NCI-H2081 treated with DMSO at 0.1 percent for 48 hours (cell line): ENCODE data around the gene KLHL26.
"Not testable (repeated sequence)": the region's sequence is repeated elsewhere in the genome, so short reads cannot be mapped to it uniquely, and the experiment has no call there.

Experiments used
- DNase-seq: peaks from one replicate; lab custom pipeline; 2025; lab: John Stamatoyannopoulos, UW

KLHL26 gene

DNA sequence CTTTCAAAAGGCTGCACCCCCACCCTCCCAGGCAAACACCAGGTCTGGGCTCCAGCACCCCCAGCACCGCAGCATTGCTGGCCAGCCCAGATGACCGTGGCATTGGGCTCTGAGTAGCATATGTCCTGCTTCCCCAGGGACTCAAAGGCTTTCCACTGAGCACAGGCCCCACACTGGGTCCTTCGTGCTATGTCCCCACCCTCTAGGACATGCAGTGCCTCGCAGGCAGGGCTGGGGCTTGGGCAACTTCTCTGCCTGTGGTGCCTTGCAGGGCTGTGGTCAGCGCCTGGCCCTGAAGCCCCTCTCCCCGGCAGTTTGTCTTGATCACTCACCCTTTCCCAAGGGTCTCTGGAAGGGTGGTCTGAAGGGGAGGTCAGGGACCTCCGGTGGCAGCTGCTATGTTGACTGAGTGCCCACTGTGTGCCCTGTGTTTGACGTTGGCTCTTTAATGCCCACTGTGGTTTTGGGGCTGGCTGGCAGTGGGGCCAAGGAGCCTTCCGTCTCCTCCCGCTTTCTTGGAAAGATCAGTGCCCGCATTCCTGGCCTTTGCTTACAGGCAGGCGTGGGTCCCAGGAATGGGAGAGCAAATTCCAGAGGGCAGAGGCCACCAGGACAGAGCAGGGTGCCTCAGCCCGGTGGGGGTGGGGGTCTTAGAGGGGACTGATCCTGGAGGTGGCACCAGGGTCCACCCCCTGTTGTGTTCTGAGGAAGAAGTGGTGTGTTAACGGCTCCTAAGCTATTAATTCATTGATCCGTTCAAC, 26.3 kb downstream of the KLHL26 start:
- no peak for DNase-seq

DNA sequence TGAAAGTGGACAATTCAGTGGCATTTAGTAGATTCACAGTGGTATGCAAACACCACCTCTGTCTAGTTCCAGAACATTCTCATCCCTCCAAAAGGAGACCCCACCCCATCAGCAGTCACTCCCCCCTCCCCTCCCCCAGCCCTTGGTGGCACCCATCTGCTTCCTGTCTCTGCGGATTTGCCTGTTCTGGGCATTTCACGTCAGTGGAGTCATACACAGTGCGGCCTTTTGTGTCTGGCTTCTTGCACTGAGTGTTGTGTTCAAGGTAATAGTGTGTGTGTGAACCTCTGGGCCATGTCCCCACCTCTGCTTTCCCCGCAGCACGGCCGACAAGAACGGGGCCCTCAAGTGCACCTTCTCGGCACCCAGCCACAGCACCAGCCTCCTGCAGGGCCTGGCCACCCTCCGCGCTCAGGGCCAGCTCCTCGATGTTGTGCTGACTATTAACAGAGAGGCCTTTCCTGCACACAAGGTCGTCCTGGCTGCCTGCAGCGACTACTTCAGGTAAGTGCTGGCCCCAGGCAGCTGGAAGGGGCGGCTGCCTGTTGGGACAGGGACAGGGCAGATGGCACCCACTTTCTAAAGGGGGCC, 27.2 kb downstream of the KLHL26 start:
- DNase-seq = no peak

DNA sequence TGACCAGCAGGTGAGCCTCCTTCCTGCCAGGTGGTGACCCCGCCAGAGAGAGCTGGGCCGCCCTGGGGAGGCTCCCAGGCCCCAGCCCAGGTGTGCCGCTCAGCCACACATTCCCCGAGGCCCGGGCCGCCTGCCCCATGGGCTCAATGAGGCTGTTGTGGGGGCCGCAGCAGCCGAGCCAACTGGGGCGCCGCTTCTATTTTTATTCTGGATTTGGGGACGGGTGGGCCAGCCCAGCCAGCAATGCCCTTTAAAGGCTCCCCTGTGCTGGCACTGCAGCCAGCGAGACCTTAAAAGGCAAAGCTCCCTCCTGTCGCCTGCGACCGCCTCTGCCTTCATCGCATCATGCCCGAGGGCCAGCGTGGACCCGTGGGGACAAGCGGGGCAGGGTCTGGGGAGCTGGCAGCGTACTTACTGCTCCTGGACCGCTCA, 29.0 kb downstream of the KLHL26 start:
- no peak for DNase-seq

DNA sequence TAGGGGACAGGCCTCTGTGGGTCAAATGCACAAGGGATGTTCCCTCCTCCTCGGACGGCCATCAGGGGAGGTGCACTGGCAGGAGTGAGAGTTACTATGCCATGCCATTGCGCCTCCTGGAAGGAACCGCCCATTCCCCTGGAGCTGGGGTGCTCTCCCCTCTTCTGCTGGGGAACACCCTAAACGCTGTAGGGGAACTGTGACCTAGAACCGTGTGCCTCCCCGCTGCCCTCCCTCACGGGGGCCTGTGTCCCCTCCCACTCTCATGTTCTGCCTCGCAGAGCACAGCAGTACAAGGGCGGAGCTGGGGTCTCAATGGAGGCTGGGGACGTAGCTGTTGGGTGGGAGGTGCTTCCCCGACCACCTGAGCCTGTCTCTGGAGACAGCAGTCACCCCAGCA, 29.5 kb downstream of the KLHL26 start:
- DNase-seq = no peak

DNA sequence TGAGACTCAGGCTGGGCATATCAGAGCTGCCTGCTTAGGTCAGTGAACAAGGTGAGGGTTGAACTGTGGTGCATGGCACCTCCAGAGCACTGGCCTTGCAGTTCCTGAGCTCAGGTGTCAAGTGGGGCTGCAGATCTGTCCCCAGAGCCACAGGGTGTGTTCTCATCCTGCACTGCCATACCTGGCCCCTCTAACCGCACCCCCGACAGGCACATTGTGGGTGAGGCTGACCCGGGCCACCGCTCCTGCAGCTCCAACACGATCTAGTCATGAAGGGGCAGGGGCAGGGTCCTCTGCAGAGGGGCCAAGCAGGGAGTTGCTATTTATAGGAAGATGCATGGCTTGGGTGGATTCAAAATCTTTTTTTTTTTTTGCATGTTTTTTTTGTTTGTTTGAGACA, 30.0 kb downstream of the KLHL26 start:
- no peak for DNase-seq

DNA sequence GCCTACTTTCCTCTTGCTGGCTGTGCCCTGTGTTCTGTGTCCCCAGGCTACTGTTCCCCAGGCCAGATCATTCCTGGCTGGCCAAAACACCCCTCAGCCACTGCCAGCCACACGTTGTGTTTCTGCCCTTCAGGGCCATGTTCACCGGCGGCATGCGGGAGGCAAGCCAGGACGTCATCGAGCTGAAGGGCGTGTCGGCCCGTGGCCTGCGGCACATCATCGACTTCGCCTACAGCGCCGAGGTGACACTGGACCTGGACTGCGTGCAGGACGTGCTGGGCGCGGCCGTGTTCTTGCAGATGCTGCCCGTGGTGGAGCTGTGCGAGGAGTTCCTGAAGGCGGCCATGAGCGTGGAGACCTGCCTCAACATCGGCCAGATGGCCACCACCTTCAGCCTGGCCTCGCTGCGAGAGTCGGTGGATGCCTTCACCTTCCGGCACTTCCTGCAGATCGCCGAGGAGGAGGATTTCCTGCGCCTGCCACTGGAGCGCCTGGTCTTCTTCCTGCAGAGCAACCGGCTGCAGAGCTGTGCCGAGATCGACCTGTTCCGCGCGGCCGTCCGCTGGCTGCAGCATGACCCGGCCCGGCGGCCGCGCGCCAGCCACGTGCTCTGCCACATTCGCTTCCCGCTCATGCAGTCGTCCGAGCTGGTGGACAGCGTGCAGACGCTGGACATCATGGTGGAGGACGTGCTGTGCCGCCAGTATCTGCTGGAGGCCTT, 30.9 kb downstream of the KLHL26 start:
- no peak for DNase-seq

DNA sequence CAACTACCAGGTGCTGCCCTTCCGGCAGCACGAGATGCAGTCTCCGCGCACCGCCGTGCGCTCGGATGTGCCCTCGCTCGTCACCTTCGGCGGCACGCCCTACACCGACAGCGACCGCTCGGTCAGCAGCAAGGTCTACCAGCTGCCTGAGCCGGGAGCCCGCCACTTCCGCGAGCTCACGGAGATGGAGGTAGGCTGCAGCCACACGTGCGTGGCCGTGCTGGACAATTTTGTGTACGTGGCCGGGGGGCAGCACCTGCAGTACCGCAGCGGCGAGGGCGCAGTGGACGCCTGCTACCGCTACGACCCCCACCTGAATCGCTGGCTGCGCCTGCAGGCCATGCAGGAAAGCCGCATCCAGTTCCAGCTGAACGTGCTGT, 31.4 kb downstream of the KLHL26 start:
- no peak for DNase-seq

DNA sequence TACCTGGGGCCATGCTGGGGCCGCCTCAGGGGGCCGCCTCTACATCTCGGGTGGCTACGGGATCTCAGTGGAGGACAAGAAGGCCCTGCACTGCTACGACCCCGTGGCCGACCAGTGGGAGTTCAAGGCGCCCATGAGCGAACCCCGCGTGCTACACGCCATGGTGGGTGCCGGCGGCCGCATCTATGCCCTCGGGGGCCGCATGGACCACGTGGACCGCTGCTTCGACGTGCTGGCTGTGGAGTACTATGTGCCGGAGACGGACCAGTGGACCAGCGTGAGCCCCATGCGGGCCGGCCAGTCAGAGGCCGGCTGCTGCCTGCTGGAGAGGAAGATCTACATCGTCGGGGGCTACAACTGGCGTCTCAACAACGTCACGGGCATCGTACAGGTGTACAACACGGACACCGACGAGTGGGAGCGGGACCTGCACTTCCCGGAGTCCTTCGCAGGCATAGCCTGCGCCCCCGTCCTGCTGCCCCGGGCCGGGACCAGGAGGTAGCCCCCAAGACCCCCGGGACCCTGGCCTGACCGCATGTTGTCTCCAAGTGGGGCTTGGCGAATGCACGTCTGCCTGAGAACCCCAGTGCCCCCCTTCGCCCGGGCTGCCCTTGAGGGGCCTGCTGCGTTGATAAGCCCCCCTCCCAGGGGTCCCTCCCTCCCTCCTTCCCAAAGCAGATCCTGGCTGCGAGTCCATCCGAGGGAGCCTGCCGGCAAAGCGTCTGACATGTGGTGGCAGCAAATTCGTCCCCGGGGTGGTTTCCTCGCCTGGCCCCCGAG, 32.1 kb downstream of the KLHL26 start:
- DNase-seq = no peak

DNA sequence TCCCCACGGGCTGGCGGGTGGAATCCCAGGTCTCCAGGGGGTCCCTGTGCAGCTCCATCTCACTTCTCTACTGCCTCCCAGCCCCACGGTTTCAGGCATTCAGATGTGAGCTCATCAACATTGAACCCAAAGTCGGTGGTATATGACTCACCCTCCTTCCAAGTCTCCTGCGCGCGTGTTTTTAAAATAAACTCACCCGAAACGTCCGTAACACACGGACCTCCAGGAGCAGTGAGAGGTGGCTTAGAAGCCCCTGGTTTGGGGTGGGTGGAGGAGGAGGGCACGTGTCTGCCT, 32.6 kb downstream of the KLHL26 start:
- DNase-seq = no peak

DNA sequence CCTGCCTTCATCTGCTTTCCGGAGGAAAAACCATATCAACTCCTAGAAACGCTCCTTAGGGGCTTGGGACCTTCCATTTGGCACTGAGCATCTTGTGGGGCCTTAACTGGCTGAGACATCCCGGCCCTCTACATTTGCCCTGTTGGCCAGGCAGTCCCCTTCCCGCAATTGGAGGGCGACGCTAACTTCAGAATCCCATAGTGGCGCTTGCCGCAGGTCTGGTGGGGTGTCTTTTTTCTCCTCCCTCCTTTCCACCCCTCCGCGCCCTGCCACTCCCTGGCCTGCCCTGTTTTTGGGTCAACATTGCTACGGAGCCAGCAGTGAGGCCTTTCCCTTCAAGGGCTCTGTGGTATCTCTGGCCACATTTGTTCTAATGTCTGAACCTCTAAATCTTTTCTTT, 33.1 kb downstream of the KLHL26 start:
- no peak for DNase-seq

DNA sequence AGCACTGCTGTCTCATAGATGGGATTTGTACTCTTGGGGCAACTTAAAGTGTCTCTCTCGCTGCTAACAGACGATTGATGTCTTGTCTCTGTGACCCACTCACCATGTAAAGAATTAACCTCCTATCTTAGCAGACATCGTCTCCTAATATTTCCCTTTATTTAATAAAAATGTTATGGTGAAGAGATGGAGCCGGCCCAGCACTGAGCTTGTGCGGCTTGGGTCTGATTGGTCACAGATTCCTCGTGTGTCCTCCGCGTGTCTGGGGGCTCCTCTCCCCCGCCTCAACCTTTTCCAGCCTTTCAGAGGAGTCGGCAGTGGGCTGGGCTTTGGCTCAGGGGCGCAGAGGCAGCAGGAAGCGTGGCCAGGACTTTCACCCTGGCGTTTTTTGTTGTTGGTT, 33.5 kb downstream of the KLHL26 start:
- no peak for DNase-seq

DNA sequence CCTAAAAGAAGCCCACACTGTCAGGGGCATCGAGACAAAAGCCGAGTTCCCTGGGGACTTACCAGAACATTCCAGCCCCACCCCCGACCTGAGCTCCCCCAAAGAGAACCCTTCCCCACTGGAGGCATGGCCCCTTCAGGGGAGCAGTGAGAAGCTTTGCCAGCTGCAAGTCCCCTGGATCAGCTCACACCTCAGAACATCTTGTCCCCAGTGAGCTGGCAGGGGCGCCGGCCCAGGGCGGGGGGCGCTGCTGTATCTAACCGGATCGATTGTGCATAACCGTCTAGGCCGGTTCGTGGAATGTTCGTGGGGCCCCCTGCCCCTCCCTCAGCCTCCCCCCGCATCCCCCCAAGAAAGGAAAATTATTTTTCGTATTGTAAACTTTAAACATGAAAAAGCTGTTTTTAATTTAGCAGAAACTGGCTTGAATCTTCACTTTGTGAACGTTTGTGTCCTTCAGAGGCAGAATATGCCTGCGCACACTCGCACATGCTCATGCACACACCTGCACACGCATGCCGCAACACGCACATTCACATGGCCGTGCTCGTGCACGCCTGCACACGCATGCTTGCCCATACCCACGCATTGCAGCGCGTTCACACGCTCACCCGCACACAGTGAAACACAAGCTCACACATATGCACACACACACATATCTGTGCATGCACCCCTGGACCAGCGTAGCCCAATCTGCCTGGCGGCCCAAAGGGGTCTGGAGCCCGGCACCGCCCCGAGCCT, 34.6 kb downstream of the KLHL26 start:
- DNase-seq = no peak

DNA sequence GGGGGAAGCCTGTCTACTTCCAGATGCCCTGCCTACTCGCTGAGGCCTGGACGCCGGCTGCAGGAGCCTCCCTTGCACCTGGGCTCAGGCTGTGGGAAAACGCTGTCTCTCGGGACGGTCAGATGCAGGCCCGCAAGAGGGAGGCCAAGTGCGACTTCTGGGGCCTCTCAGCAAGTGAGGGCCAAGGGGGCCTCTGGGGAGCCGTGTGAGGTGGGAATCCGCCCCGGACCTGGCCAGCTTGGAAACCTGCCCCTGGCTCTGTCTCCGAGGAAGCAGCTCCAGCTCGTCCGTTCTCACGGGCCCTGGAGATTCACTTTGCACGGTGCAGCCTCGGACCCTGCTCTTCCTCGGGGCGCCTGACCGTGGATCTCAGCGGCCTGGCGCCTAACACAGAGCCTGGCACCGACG, 35.2 kb downstream of the KLHL26 start:
- no peak for DNase-seq

DNA sequence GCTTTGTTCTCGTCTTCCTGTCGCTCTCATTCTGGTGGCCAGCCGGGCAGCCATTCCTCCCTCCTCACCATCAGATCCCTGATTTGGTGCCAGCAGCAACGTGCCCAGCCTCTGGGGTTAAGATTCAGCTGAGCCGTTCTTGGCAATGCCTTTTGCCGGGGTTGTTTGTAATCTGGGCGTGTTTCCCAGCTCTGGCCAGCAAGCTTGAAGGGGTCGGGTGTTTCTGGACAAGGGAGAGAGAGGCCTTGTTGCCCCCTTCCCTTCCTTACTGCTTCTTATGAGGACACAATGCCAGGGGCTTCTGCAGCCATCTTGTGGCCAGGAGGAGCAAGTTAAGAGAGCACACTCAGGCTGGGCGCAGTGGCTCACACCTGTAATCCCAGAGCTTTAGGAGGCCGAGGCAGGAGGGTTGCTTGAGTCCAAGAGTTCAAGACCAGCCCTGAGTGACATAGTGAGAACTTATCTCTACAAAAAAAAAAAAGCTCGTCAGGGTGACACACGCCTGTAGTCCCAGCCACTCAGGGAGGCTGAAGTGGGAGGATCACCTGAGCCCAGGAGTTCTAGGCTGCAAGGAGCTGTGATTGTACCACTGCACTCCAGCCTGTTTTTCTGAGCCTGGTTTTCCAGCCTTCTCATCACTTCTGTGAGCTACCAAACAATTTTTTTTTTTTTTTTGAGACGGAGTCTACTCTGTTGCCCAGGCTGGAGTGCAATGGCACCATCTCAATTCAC, 35.9 kb downstream of the KLHL26 start:
- no peak for DNase-seq

DNA sequence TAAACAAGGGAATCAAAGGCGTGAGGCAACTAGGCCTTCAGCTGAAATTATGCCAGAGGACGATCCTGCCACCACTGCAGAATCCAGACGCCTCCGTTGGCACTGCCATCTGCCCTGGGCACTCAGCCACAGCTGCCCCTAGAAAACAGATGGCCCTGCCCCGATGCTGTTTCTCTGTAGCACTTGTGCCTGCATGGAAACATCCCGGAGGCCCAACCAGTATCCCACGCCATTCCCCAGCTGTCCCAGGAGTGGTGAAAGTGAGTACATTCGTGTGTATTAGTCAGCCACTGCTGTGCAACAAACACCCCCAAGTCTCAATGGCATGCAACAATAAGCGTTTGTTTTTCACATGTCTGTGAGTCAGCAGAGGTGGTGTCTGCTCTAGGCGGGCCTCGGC, 37.8 kb downstream of the KLHL26 start:
- no peak for DNase-seq

DNA sequence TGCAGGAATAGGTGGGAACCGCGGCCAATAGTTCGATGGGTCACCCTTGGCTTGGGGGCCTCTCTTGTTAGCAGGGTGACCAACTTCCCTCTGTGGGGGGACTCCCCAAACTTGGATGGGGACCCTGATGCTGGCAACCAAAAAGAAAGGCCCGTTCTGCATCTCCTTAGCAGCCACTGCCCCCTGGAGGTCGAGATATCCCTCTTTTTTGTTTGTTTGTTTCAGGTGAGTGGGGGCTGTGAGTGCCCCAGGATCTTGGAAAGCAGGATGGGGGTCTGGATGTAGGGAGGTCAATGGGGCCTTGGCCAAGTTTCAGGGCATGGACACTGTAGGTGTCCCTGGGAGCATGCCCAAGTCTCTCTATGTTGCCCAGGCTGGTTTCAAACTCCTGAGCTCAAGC, 39.0 kb downstream of the KLHL26 start:
- no peak for DNase-seq

DNA sequence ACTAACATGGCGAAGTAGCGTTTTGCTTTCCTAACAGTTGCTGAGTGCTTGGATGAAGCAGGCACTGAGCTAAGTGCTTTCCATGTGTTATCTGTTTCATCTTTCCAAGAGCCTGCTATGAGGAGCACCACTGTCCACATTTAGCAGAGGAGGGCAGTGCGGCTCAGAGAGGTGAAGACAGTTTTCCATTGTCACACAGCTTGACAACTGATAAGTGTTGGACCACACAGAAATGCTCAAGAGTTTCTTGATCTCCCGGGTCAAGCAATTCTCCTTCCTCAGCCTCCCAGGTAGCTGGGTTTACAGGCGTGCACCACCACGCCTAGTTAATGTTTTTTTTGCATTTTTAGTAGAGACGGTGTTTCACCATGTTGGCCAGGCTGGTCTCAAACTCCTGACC, 39.9 kb downstream of the KLHL26 start:
- DNase-seq = no peak

DNA sequence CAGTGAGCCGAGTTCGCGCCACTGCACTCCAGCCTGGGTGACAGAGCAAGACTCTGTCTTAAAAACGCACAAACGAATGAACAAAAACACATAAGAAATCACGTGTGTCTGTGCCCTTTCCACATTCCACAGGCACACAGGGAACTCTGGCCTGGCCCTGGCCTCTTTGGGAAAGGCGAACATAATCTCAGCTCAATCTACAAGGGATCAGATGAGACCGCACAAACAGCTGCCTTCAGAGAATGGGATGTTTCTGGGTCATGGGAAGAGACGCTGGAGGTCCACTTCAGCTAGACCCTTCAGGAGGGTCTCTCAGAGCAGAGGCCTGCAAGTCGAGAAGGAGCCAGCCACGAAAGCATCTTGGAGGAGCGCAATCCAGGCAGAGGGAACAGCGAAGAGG, 40.3 kb downstream of the KLHL26 start:
- no peak for DNase-seq

DNA sequence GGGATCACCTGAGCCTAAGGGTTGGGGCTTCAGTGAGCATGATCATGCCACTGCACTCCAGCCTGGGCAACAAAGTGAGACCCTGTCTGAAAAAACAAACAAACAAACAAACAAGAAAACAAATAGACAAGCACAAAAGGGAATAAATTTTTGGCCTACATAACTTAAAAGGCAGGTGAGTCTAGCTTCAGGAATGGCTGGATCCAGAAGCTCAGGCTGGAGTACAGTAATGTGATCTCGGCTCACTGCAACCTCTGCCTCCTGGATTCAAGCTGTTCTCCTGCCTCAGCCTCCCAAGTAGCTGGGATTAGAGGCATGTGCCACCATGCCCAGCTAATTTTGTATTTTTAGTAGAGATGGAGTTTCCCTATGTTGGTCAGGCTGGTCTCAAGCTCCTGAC, 43.3 kb downstream of the KLHL26 start:
- not testable (repeated sequence) for DNase-seq

DNA sequence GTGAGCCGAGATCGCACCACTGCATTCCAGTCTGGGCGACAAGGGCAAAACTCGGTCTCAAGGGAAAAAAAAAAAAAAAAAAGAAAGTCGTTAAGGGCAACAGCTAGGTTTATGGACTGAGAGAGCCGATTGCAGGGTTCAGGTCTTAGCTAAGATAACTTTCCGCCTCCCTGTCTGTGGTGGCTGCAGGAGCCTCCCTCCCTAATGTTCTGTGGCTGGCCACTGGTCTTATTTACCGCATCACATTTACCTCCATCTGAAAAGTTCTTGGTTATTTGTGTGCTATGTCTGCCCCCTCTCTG, 45.9 kb downstream of the KLHL26 start:
- DNase-seq = no peak

DNA sequence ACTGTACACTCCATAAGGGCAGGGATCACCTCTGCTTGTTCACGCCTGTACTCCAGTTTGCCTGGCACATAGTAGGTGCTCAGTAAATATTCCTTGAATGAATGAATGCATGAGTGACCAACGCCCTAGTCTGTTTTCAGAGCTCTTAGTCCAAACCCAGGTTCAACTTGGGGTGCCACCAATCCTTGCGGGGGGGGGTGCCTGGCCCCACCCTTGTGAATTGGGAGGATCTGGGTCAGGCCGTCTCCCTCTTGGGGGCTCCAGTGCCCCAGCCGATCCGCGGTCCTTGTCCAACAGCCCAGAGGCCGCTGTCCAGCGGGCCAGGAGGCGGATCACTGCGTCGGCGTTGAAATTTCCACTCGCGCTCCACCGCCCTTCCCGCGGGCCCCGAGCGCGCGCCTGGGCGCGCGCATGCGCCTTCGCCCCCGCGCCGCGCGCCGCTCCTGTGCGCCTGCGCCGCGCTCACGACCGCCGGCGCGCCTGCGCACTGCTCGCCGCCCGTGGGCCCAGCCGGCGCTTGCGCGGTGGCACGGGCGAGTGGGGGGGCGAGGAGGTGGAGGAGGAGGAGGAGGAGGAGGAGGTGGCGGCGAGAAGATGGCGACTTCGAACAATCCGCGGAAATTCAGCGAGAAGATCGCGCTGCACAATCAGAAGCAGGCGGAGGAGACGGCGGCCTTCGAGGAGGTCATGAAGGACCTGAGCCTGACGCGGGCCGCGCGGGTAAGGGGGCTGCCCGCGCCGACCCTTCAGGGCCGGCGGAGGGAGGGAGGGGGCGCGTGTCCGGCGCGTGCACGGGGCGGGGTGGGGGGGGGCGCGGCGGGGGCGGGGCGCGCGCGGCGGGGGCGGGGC, 46.5 kb downstream of the KLHL26 start, which contains the start of gene CRTC1:
Gene CRTC1, plus strand, starts transcription at position 572 of the 849 bp plus-strand sequence. Its CDS starts 23 bp downstream, at position 595.
- peak; percentile 17 for DNase-seq
